Measurements from ENCODE around the gene SLC41A2.

Gene SLC41A2

DNA sequence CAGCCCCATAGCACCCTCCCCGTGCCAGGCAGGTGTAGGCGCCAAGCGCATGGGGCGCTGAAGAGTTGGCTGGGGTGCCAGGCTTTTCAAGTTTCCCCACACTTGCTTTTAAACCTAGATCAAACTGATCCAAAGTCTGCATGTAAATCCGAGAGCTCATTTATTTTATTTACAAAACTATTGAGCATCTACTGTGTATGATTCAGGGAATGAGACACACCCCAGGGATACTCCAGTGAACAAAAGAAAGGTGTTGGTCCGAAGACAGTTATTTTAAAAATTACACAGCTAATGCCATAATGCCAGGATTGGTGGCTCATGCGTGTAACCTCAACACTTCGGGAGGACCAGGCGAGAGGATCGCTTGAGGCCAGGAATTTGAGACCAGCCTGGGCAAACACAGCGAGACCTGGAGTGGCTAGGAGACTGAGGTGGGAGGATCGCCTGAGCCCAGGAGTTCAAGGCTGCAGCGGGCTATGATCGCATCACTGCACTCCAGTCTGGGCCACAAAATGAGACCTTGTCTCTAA lies 780 bp upstream of the SLC41A2 start:
- peak overlapping the region; percentile 58 for H3K4me2 ChIP-seq (ENCODE audit: low read length)
- H3K9ac ChIP-seq = no peak overlapping the region
- no peaks in the 10 kb centered on the region for H3K36me3 ChIP-seq (ENCODE audit: control insufficient read depth, insufficient read depth, low read length)
- peak overlapping the region; percentile 83 for H3K27ac ChIP-seq
- TF ChIP-seq CTCF (IDR thresholded peaks at IDR 0.05) = peak; percentile 35
- H3K27me3 ChIP-seq (ENCODE audit: control insufficient read depth, insufficient read depth, low read length) = no peaks in the 10 kb centered on the region
- H3K9me3 ChIP-seq (ENCODE audit: control insufficient read depth, low read length) = no peaks in the 10 kb centered on the region
- H3K4me1 ChIP-seq = peaks cover 14% of the 10 kb centered on the region
- peak overlapping the region; percentile 98 for H2AFZ ChIP-seq
- no peaks in the 10 kb centered on the region for H3K79me2 ChIP-seq
- H3K4me3 ChIP-seq (ENCODE audit: low read depth, low read length) = peak overlapping the region; percentile 60

DNA sequence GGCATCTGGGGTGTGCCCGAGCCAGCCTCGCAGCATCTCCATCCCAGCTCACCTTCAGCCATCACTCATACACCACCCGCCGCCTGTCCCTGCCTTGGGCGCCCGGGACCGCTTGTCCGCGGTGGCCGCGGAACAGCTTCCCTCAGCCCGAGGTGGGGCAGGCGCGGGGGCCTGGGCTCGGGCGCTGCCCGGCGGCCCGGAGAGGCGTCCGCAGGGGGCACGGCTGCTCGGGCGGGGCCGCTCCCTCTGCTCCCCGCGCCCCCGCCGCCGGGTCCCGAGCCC lies 430 bp downstream of the SLC41A2 start:
- Histone ChIP-seq H3K27me3 (ENCODE audit: control insufficient read depth, insufficient read depth, low read length) (no peaks in the 10 kb centered on the region), H3K4me3 (ENCODE audit: low read depth, low read length) (peak overlapping the region; percentile 66), H2AFZ (peak overlapping the region; percentile 98), H3K9me3 (ENCODE audit: control insufficient read depth, low read length) (no peaks in the 10 kb centered on the region), H3K9ac (no peak overlapping the region), H3K27ac (peak overlapping the region; percentile 69), H3K4me2 (ENCODE audit: low read length) (peak overlapping the region; percentile 58), H3K4me1 (peaks cover 14% of the 10 kb centered on the region), H3K36me3 (ENCODE audit: control insufficient read depth, insufficient read depth, low read length) (no peaks in the 10 kb centered on the region), H3K79me2 (no peaks in the 10 kb centered on the region)
- no peak for TF ChIP-seq CTCF (IDR thresholded peaks at IDR 0.05)

- H3K27ac ChIP-seq = peak overlapping the region; percentile 69
- peak overlapping the region; percentile 33 for H3K4me3 ChIP-seq (ENCODE audit: low read depth, low read length)
- peak overlapping the region; percentile 98 for H2AFZ ChIP-seq
- no peak for TF ChIP-seq CTCF (IDR thresholded peaks at IDR 0.05)
- no peaks in the 10 kb centered on the region for H3K9me3 ChIP-seq (ENCODE audit: control insufficient read depth, low read length)
- no peaks in the 10 kb centered on the region for H3K79me2 ChIP-seq
- no peak overlapping the region for H3K9ac ChIP-seq
- H3K27me3 ChIP-seq (ENCODE audit: control insufficient read depth, insufficient read depth, low read length) = no peaks in the 10 kb centered on the region
- peaks cover 14% of the 10 kb centered on the region for H3K4me1 ChIP-seq
- H3K36me3 ChIP-seq (ENCODE audit: control insufficient read depth, insufficient read depth, low read length) = no peaks in the 10 kb centered on the region
- peak overlapping the region; percentile 53 for H3K4me2 ChIP-seq (ENCODE audit: low read length)
These were observed 996 bp downstream of the SLC41A2 start for GRCh38 chr12:104956870-104957718.

- H3K9ac ChIP-seq = no peak overlapping the region
- peaks cover 14% of the 10 kb centered on the region for H3K4me1 ChIP-seq
- no peaks in the 10 kb centered on the region for H3K27me3 ChIP-seq (ENCODE audit: control insufficient read depth, insufficient read depth, low read length)
- no peaks in the 10 kb centered on the region for H3K36me3 ChIP-seq (ENCODE audit: control insufficient read depth, insufficient read depth, low read length)
- H3K9me3 ChIP-seq (ENCODE audit: control insufficient read depth, low read length) = no peaks in the 10 kb centered on the region
- no peak overlapping the region for H2AFZ ChIP-seq
- H3K4me3 ChIP-seq (ENCODE audit: low read depth, low read length) = no peak overlapping the region
- no peak overlapping the region for H3K4me2 ChIP-seq (ENCODE audit: low read length)
- no peak overlapping the region for H3K27ac ChIP-seq
- no peak for TF ChIP-seq CTCF (IDR thresholded peaks at IDR 0.05)
- H3K79me2 ChIP-seq = no peaks in the 10 kb centered on the region
These were observed 2.4 kb downstream of the SLC41A2 start for GRCh38 chr12:104955703-104956102.

DNA sequence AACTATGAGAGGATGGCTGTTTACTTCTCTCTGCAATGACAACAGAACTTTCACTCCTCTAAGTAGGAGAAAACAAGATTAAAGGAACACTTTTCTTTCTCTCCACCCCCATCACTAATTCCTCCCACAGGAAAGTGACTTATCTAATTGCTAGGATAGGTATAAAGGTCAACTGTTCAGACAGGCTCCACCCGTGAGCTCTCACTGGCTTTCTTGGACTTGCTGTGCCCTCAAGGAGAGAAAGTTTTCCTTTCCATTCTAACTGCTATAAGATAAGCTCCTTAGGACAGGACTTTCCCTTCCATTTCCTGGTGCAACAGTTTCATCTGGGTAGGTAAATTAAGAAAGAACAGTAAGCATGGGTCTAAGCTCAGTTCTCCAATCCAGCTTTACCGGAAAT lies 4.8 kb downstream of the SLC41A2 start:
- no peak overlapping the region for H3K9ac ChIP-seq
- H3K36me3 ChIP-seq (ENCODE audit: control insufficient read depth, insufficient read depth, low read length) = no peaks in the 10 kb centered on the region
- no peak overlapping the region for H2AFZ ChIP-seq
- H3K79me2 ChIP-seq = no peaks in the 10 kb centered on the region
- no peak overlapping the region for H3K4me3 ChIP-seq (ENCODE audit: low read depth, low read length)
- no peaks in the 10 kb centered on the region for H3K9me3 ChIP-seq (ENCODE audit: control insufficient read depth, low read length)
- no peak overlapping the region for H3K4me2 ChIP-seq (ENCODE audit: low read length)
- no peak for TF ChIP-seq CTCF (IDR thresholded peaks at IDR 0.05)
- H3K27ac ChIP-seq = no peak overlapping the region
- H3K4me1 ChIP-seq = no peaks in the 10 kb centered on the region
- H3K27me3 ChIP-seq (ENCODE audit: control insufficient read depth, insufficient read depth, low read length) = no peaks in the 10 kb centered on the region
